Measurements from ENCODE around the gene DCAF17.
"Not testable (repeated sequence)": the region's sequence is repeated elsewhere in the genome, so short reads cannot be mapped to it uniquely, and the experiment has no call there.

The DCAF17 gene

DNA sequence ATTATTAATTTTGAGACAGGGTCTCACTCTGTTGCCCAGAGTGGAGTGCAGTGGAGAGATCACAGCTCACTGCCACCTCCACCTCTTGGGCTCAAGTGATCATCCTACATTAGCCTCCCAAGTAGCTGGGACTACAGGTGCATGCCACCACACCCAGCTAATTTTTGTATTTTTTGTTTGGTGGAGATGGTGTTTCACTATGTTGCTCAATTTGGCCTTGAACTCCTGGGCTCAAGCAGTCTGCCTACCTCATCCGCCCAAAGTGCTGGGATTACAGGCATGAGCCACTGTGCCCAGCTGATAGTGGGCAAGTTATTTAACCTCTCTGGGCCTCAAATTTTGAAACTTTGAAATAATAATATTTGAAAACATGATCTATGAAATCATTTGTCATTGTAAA, 26.5 kb downstream of the DCAF17 start:
- DNase-seq, result no peak

GRCh38 chr2:171469176-171469575, 35.1 kb downstream of the DCAF17 start:
- no peak for DNase-seq

DNA sequence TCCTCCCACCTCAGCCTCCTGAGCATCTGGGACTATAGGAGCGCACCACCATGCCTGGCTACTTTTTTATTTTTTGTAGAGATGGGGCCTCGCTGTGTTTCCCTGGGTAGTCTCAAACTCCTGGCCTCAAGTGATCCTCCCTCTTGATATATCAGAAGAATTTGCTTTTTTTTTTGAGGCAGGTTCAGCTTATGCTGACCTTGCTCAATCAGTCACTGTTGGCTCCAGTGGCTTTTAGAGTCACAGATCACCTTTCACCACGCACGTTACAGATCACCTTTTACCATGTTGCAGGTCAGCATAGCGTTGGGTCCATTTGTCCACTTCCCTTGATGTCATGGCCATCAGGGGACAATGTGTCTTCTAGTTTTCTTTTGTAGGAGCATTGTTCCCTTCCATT, 36.1 kb downstream of the DCAF17 start:
- no peak for DNase-seq

DNA sequence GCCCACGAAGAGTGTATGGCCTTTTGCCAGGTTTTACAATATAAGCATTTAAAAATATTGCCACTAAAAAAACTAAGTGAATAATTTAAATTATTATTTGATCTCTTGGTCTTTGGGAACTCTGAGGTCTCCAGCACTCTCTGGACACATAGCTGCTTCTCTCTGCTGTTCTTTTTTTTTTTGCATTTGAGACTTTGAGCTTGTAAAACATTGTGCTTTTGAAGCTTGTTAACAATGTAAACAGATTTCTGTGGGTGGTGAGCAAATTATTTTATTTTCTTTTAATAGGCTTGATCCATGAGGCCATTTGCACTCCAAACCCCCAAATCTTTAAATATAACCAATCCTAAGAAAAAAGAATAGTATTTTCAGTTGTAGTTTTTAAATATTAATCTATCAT, 42.0 kb downstream of the DCAF17 start:
- DNase-seq, result no peak

DNA sequence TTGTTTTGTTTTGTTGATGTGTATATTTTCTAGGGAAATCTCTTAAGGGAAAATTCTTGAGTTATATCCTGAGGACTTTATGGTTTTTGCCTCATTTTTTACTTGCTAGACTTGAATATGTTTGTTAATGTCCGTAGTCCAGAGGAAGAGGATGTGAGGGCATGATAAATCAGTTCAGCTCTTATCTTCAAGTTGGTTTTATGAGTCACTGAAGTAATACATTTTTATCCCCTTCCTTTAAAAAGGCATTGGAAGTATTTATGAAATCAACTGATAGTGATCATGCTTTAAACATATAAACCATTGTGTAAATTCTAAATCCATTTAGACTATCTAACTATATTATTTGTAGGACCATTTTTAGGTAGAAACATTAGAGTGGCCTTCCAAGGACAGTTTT, 44.3 kb downstream of the DCAF17 start:
- no peak for DNase-seq

GRCh38 chr2:171479154-171479814, 45.3 kb downstream of the DCAF17 start:
- peak; percentile 58 for DNase-seq

- DNase-seq, result no peak
Observed at GRCh38 chr2:171480908-171481307, 46.9 kb downstream of the DCAF17 start.

DNA sequence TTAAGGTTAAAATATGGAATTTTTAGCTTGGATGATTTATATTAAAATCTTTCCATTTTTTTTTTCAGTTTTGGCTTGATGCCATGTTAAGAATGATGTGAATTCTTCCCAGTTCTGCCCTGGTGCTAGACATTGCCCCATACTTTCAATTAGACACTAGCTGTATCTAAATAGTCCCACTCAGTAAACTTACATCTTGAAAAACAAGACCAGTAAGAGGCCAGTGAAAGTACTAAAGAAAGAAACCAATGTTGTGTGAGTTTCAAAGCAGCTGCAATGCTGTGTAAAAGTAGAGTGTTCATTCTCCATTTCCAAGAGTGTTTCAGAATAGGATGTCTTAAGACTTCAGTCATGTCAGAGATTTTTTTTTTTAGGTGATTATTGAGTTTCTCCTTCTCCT, 48.3 kb downstream of the DCAF17 start:
- no peak for DNase-seq

- DNase-seq, result no peak
Observed at GRCh38 chr2:171482877-171483276, 48.9 kb downstream of the DCAF17 start.

DNA sequence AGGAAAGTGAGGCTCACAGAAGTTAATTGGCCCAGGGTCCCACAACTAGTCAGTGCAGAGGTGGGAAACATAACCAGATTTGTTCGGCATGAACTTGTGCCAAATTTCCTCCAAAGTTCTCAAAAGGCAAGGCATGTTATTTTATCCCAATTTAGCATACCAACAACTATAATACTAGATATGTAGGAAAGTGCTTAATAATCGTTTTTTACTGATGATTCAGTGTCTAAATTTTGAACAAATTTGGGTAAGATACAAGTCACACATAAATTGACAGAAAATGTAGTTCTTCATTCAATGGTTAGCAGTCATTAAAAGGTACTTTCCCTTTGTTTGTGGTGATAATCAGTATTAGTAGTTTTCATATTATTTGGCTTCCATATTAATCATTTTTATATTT, 49.8 kb downstream of the DCAF17 start:
- no peak for DNase-seq

- no peak for DNase-seq
Observed at GRCh38 chr2:171485116-171485515, 51.1 kb downstream of the DCAF17 start.

- no peak for DNase-seq
Observed at GRCh38 chr2:171487201-171487600, 53.2 kb downstream of the DCAF17 start.

GRCh38 chr2:171487803-171488259, 53.8 kb downstream of the DCAF17 start:
- DNase-seq, result no peak

DNA sequence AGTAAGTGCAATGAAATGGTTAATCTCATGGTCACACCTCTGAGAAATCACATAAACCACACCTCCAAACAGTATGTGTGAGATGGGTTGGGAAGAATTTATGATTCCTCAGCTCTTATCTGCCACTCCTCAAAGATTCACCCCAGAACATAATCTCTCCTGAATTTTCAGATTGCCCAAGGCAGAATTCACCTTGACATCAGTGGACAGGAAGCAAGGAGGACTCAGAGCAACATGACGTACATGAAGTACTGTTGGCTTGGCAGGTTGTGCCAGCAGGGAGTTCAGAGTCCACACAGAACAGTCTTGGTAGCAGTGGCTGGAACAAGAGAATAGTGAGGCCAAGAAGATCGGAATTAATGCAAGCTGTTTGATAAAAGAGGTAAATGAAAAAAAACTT, 56.6 kb downstream of the DCAF17 start:
- DNase-seq, result no peak

DNA sequence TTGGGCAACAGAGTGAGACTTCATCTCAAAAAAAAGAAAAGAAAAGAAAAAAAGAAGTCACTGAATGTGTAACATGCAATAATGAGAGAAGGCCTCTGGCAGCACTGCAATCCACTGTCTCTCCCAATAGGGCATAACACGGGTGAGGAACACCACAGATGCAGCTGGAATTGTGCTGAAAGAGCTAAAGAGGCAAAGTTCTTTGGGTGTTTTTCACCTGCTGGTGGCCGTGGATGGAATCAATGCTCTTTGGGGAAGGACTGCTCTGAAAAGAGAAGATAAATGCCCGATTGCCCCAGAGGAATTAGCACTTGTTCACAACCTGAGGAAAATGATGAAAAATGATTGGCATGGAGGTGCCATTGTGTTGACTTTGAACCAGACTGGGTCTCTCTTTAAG, 57.3 kb downstream of the DCAF17 start:
- no peak for DNase-seq

- no peak for DNase-seq
Observed at GRCh38 chr2:171492664-171493063, 58.6 kb downstream of the DCAF17 start.

GRCh38 chr2:171497664-171498063, 63.6 kb downstream of the DCAF17 start:
- not testable (repeated sequence) for DNase-seq

DNA sequence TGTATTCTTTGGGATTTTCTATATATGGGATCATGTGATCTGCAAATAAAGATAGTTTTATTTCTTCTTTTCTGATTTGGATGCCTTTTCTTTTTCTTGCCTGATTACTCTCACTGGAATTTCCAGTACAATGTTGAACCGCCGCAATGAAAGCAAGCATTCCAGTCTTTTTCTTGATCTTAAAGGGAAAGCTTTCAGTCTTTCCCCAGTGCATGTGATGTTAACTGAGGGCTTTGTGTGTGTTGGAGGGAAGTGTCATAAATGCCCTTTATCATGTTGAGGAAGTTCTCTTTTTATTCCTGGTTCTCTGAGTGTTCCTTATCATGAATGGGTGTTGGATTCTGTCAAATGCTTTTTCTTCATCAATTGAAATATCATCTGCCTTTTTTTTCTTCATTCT, 71.3 kb downstream of the DCAF17 start:
- no peak for DNase-seq

DNA sequence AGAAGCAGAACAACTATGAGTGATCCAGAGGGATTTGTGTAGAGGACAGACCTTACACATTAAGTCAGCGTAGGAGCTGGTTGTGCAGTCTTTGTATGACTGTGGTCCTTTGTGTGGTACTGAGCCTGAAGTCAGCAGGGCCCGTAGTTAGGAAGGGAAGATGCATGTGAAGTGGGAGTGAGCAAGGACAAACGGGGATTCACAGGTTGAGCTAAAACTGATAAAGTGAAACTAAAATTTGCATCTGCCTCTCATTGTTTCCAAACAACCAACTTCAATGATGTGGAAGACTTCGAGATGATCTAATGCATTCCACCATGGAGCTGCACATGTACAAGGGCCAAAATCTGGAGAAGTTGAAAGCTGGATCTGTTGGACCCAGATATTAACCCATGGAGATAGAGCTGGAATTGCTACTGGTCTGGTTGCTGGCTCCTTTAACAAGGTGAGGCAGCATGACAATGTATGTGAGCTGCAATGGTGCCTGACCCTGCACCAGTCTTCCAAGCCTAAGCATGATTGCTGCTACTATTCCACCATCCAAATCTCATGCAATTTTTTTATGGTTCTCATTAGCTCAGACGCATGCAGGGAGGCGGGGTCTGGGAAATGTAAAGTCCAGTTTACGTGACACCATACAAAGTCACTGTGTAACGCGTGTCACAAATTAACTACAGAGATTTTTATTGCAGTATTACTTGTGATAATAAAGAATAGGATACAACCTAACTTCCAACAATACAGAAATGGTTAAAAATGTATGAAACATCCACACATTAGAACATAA, 76.1 kb downstream of the DCAF17 start:
- DNase-seq, result no peak

- no peak for DNase-seq
Observed at GRCh38 chr2:171512014-171512413, 78.0 kb downstream of the DCAF17 start.

GRCh38 chr2:171512683-171513195, 78.7 kb downstream of the DCAF17 start:
- no peak for DNase-seq

- DNase-seq, result no peak
Observed at GRCh38 chr2:171513719-171514160, 79.7 kb downstream of the DCAF17 start.

GRCh38 chr2:171514908-171515582, 81.0 kb downstream of the DCAF17 start:
- no peak for DNase-seq

Measured in activated CD4-positive, alpha-beta T cell treated with anti-CD3 and anti-CD28 coated beads, Interleukin-2, amount 50 U/mL, for 16 hours (primary cell).